BLaER1 treated with 17β-estradiol and CSF1 and Interleukin-3, amounts not matched to agents 10 nM and 100 nM (cell line): Measurements from ENCODE around the gene TMEM109.

ENCODE experiments used
- H3K27ac ChIP-seq, 11 experiments: shearing (Covaris generic); formaldehyde crosslinking; 2 replicates each; pipeline ENCODE4 v1.8.1; 2022
- H3K27me3 ChIP-seq, 11 experiments: shearing (Covaris generic); formaldehyde crosslinking; 2 replicates each; pipeline ENCODE4 v1.8.1; 2022
- H3K36me3 ChIP-seq, 11 experiments: shearing (Covaris generic); formaldehyde crosslinking; 2 replicates each; pipeline ENCODE4 v1.8.1; 2022
- H3K4me1 ChIP-seq, 10 experiments: shearing (Covaris generic); formaldehyde crosslinking; 2 replicates each; pipeline ENCODE4 v1.8.1; 2022
- H3K4me2 ChIP-seq, 11 experiments: shearing (Covaris generic); formaldehyde crosslinking; 2 replicates each; pipeline ENCODE4 v1.8.1; 2022
- H3K4me3 ChIP-seq, 10 experiments: shearing (Covaris generic); formaldehyde crosslinking; 2 replicates each; pipeline ENCODE4 v1.8.1; 2022
- H3K9ac ChIP-seq, 11 experiments: shearing (Covaris generic); formaldehyde crosslinking; 2 replicates each; pipeline ENCODE4 v1.8.1; 2022
- H3K9me3 ChIP-seq, 11 experiments: shearing (Covaris generic); formaldehyde crosslinking; replicated peaks in 1 of 11; 2 replicates each; pipeline ENCODE4 v1.8.1; 2022
- H4K20me1 ChIP-seq, 11 experiments: shearing (Covaris generic); formaldehyde crosslinking; 2 replicates each; pipeline ENCODE4 v1.8.1; 2022
- Cebpa-rat ChIP-seq, 11 experiments: shearing (Covaris generic); IDR thresholded peaks; 2 replicates each; pipeline ENCODE4 v1.8.1; 2022

Gene TMEM109, protein sequence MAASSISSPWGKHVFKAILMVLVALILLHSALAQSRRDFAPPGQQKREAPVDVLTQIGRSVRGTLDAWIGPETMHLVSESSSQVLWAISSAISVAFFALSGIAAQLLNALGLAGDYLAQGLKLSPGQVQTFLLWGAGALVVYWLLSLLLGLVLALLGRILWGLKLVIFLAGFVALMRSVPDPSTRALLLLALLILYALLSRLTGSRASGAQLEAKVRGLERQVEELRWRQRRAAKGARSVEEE

DNA sequence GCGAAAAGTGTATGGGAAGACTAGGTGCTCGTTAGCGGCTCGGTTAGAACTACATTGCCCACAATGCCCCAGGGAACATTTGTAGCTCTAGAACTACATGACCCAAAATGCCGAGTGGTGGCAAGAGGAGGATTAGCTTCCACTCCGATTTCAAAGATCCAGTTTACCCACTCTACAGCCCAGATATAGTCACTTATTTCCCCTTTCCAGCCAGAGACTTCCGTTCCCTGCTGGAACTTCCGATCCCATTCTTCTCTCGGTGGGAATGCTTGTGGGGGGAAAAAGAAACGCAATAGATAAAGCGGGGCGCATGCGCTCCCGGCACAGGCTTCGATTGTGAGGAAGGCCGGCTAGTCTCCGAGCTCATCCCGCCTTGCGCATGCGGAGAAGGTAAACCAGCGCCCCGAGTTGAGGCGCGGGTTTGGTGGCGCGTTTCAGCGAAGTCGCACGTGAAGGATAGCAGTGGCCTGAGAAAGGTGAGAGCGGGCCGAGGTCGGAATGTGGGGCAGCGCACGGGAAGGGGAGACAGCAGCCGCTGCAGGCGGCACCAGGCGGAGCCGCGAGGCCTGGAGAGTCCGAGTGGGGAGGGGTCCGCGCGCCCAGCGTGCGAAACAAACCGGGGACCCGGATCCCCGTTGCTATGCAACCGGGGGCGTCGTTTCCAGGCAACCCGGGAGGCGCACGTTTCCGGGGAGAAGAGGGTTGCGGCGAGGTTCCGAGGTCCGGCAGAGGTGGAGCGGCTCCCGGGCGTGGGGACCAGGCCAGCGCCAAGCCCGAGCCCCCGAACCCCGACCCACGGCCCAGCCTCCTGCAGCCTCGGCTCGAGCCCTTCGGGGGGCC is at the start of gene TMEM109:
TMEM109 (plus strand) TSS at position 366 of the 840 bp plus-strand sequence. CDS start 5,536 bp downstream, outside the sequence.
- peak within 1 kb of the TSS; percentile 87 to 98 (median 97) for H3K4me2 ChIP-seq
- H3K27ac ChIP-seq = peak within 1 kb of the TSS; percentile 80 to 94 (median 87)
- H3K4me1 ChIP-seq = peaks cover 65 to 89% (median 85%) of the 10 kb centered on the region in 10 experiments
- H3K36me3 ChIP-seq = peaks cover 0 to 31% (median 21%) of the 10 kb centered on the region in 11 experiments; a peak in 13 of 22 replicates
- no peak for TF ChIP-seq Cebpa-rat (IDR thresholded peaks at IDR 0.05)
- no peaks in the 10 kb centered on the region for H3K27me3 ChIP-seq
- H3K4me3 ChIP-seq = peak within 1 kb of the TSS; percentile 73 to 90 (median 84)
- H3K9ac ChIP-seq = peak within 1 kb of the TSS; percentile 79 to 92 (median 88)
- H3K9me3 ChIP-seq = peaks cover 7 to 12% (median 11%) of the 10 kb centered on the region in 11 experiments; a peak in 20 of 22 replicates
- H4K20me1 ChIP-seq = peaks cover 19 to 43% (median 35%) of the 10 kb centered on the region in 11 experiments; a peak in 21 of 22 replicates

DNA sequence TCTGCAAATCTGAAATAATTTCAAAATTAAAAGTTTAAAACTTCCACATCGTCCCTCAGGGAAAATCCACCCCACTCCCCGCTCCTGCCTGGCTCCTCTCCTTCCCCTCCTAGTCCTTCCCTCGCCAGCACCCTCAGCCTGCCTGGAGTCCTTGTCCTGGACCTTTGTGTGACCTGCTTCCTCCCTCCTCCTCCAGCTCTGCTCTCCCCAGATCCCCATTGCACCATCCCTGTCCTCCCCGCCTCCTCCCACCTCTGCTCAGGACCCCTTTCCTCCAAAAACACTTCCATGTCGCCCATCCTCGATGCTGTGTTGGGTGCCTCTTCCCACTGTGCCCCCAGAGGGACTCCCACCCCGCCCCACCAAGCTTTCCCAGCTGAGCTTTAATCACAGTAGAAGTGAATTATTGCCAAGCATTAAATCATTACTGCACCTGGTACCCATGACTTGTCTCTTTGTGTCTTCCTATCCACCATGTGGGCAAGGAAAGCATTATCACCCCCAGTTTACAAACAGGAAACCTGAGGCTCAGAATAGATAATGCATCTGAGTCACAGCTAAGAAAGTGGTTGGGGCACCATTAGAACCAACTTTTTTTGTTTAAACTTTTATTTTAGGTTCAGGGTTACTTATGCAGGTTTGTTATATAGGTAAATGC is 49.0 kb upstream of the TMEM109 start:
- no peaks in the 10 kb centered on the region; a peak in 1 of 22 replicates for H4K20me1 ChIP-seq
- TF ChIP-seq Cebpa-rat (IDR thresholded peaks at IDR 0.05) = no peak
- no peaks in the 10 kb centered on the region for H3K36me3 ChIP-seq
- peaks cover 20 to 91% (median 77%) of the 10 kb centered on the region in 10 experiments for H3K4me1 ChIP-seq
- no peaks in the 10 kb centered on the region for H3K9me3 ChIP-seq
- H3K4me3 ChIP-seq = no peak overlapping the region
- H3K27me3 ChIP-seq = peaks cover 0 to 3% (median 0%) of the 10 kb centered on the region in 11 experiments; a peak in 1 of 22 replicates
- H3K9ac ChIP-seq = 0 out of 22 replicates have a peak overlapping the region, but pooled peaks of 1 of the 11 experiments have one; percentile 8
- H3K27ac ChIP-seq = peak overlapping the region in 4 of 11 experiments; percentile 9 to 33 (median 24); a peak in 4 of 22 replicates
- H3K4me2 ChIP-seq = peak overlapping the region in 9 of 11 experiments; percentile 39 to 65 (median 49); a peak in 18 of 22 replicates

DNA sequence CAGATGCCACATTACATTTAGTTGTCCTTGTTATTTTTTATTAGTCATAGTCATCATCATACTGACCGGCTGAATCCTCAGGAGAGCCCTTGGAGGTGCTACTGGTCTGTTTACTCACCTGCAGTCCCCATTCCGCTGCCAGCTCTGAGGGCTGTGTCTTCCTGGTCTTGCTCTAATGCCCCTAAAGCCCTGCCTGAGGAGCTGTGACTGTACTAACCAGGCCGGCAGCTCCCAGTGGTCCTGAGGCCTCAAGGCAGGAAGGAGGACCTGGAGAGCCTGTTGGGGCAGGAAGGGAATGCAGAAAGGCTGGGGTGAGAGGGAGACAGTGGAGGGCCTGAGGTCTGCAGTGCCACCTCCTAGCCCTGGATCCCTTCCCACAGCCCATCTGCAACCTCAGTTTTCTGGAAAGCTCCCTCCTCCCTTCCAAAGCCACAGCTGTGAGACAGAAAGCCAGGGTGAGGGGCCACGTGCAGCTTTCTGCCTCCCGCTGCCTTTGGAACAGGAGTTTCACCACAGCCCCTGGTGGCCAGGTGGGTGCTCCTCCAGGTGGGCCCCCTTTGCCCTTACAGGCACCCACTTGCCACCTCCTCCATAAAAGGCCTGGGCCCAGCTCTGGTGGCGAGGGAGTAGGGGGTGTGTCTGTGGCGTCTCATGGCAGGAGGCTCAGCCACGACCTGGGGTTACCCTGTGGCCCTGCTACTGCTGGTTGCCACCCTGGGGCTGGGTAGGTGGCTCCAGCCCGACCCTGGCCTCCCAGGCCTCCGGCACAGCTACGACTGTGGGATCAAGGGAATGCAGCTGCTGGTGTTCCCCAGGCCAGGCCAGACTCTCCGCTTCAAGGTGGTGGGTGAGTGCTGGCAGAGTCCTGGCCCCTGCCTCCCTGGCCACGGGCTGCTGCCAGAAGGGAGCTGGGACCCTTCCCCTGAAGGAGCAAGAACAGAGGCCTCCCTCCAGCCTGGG is 46.8 kb upstream of the TMEM109 start, which contains the start of gene ZP1:
ZP1 (plus strand) TSS at position 632 of the 960 bp plus-strand sequence; CDS start at position 652, 20 bp downstream.
- Histone ChIP-seq H3K9ac (peak within 1 kb of the TSS in 6 of 11 experiments; percentile 25 to 57 (median 43); a peak in 10 of 22 replicates), H3K27ac (peak within 1 kb of the TSS in 7 of 11 experiments; percentile 8 to 65 (median 43); a peak in 12 of 22 replicates), H3K27me3 (no peaks in the 10 kb centered on the region), H3K9me3 (no peaks in the 10 kb centered on the region), H4K20me1 (no peaks in the 10 kb centered on the region; a peak in 1 of 22 replicates), H3K36me3 (no peaks in the 10 kb centered on the region), H3K4me3 (no peak within 1 kb of the TSS), H3K4me2 (peak within 1 kb of the TSS in 9 of 11 experiments; percentile 25 to 91 (median 69); a peak in 19 of 22 replicates), H3K4me1 (peaks cover 15 to 93% (median 77%) of the 10 kb centered on the region in 10 experiments)
- no peak for TF ChIP-seq Cebpa-rat (IDR thresholded peaks at IDR 0.05)

DNA sequence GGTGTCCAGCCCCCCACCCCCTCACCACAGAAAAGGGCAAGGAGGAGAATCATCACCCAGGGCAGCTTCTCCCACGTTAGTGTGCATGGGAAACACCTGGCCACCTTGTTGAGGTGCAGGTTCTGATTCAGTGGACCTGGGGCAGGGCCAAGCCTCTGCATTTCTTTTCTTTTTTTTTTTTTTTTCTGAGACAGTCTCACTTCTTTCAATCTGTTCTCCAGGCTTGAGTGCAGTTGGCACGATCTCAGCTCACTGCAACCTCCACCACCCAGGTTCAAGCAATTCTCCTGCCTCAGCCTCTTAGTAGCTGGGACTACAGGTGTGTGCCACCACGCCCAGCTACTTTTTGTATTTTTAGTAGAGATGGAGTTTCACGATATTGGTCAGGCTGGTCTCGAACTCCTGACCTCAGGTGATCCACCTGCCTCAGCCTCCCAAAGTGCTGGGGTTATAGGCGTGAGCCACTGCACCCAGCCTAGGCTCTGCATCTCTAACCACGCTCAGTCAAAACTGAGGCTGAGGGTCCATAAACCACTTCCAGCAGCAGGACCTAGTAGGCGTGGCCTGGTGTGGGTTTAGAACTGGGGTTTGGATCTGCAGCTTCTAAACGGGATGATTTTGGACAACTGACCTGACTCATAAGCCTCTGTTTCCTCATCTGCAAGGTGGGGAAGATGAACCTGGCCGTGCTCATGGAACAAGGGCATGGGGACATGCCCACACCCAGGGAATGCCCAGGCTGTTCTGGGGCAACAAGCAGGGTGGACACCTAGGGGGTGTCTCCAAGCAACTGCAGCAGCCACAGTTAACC is 45.9 kb upstream of the TMEM109 start:
- Histone ChIP-seq H3K9me3 (no peaks in the 10 kb centered on the region), H3K9ac (peak overlapping the region in 5 of 11 experiments; percentile 25 to 57 (median 43); a peak in 8 of 22 replicates), H3K27me3 (no peaks in the 10 kb centered on the region), H3K36me3 (no peaks in the 10 kb centered on the region), H3K4me3 (no peak overlapping the region), H3K27ac (peak overlapping the region in 5 of 11 experiments; percentile 8 to 65 (median 50); a peak in 8 of 22 replicates), H3K4me2 (peak overlapping the region in 10 of 11 experiments; percentile 4 to 91 (median 67); a peak in 18 of 22 replicates), H4K20me1 (no peaks in the 10 kb centered on the region; a peak in 1 of 22 replicates), H3K4me1 (peaks cover 24 to 94% (median 82%) of the 10 kb centered on the region in 10 experiments)
- TF ChIP-seq Cebpa-rat (IDR thresholded peaks at IDR 0.05) = no peak; a peak in 1 of 22 replicates

DNA sequence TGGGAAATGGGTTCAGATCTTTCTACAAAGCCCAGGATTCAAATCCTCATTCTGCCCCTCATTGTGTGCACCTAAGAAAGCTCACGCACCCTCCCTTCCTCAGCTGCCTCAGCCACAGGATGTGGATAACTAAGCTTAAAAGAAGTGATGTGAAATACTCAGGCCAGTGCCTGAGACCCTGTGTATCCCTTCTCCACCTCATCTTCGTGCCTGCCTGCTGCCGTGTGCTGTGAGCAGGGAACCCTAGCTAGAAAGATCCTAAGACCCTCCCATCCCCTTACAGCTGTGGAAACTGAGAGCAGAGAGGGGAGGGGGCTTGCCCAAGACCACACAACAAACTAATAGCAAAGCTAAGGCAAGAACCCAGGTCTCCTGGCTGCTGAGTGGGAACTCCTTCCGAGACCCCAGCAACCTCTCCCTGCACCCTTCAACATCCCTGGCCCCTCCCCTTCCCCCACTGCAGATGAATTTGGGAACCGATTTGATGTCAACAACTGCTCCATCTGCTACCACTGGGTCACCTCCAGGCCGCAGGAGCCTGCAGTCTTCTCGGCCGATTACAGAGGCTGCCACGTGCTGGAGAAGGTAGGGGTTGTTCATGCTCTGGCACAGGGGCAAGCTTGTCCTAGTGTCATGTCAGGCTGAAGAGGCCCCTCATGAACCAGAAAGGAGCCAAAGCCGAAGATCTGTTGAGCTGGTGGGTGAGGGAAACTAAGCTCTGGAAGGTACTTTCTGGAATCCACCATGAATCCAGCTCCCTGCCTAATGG is 45.1 kb upstream of the TMEM109 start:
- Histone ChIP-seq H3K9me3 (no peaks in the 10 kb centered on the region), H3K4me2 (peak overlapping the region in 10 of 11 experiments; percentile 4 to 91 (median 67); a peak in 18 of 22 replicates), H3K27me3 (no peaks in the 10 kb centered on the region), H4K20me1 (no peaks in the 10 kb centered on the region; a peak in 1 of 22 replicates), H3K9ac (no peak overlapping the region), H3K4me1 (peaks cover 30 to 94% (median 88%) of the 10 kb centered on the region in 10 experiments), H3K4me3 (no peak overlapping the region), H3K27ac (no peak overlapping the region), H3K36me3 (no peaks in the 10 kb centered on the region)
- TF ChIP-seq Cebpa-rat (IDR thresholded peaks at IDR 0.05) = no peak

DNA sequence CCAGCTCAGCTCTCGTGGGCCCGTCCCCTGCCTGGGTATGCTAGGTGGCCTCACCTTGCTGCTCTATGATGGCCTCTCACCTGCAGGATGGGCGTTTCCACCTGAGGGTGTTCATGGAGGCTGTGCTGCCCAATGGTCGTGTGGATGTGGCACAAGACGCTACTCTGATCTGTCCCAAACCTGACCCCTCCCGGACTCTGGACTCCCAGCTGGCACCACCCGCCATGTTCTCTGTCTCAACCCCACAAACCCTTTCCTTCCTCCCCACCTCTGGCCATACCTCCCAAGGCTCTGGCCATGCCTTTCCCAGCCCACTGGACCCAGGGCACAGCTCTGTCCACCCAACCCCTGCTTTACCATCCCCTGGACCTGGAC is 44.5 kb upstream of the TMEM109 start:
- Histone ChIP-seq H3K4me1 (peaks cover 30 to 88% (median 82%) of the 10 kb centered on the region in 10 experiments), H3K27me3 (no peaks in the 10 kb centered on the region), H3K4me2 (peak overlapping the region in 9 of 11 experiments; percentile 25 to 91 (median 69); a peak in 12 of 22 replicates), H3K27ac (no peak overlapping the region), H3K36me3 (peaks cover 0 to 3% (median 0%) of the 10 kb centered on the region in 11 experiments; a peak in 1 of 22 replicates), H4K20me1 (peaks cover 0 to 4% (median 0%) of the 10 kb centered on the region in 11 experiments; a peak in 1 of 22 replicates), H3K4me3 (no peak overlapping the region), H3K9me3 (no peaks in the 10 kb centered on the region), H3K9ac (no peak overlapping the region)
- no peak for TF ChIP-seq Cebpa-rat (IDR thresholded peaks at IDR 0.05)
